GM11168 (cell line): Measurements from ENCODE around the gene DHRS3.

Source experiments
- in situ Hi-C: fragments of 300-500 bp; cut with MboI; formaldehyde crosslinking; loops from one replicate; pipeline ENCODE4 v1.12.0; 2022; ENCODE audit warnings: low sequenced_read_pairs; ENCODE audit not compliant: unreplicated experiment

DHRS3 gene

GRCh38 chr1:12602659-12603024 is 15.4 kb downstream of the DHRS3 start:
- in situ Hi-C loops = loop anchor here (25.0 kb wide), 2 partner anchors 190 to 490 kb away; no protein-coding TSS in a partner anchor

GRCh38 chr1:12601700-12602658 is 16.0 kb downstream of the DHRS3 start:
- in situ Hi-C loops = loop anchor here (25.0 kb wide), 2 partner anchors 190 to 490 kb away; no protein-coding TSS in a partner anchor

GRCh38 chr1:12600880-12601633 is 17.0 kb downstream of the DHRS3 start:
- in situ Hi-C loops = loop anchor here (25.0 kb wide), 2 partner anchors 189 to 489 kb away; no protein-coding TSS in a partner anchor

- in situ Hi-C loops = loop anchor here (25.0 kb wide), 2 partner anchors 188 to 488 kb away; no protein-coding TSS in a partner anchor
Observed at GRCh38 chr1:12600335-12600734, 17.7 kb downstream of the DHRS3 start.

GRCh38 chr1:12599657-12600056 is 18.4 kb downstream of the DHRS3 start:
- in situ Hi-C loops = loop anchor here (25.0 kb wide), 2 partner anchors 187 to 487 kb away; no protein-coding TSS in a partner anchor

GRCh38 chr1:12598974-12599373 is 19.0 kb downstream of the DHRS3 start:
- in situ Hi-C loops = no loop called here

- in situ Hi-C loops = no loop called here
Observed at GRCh38 chr1:12597792-12598191, 20.2 kb downstream of the DHRS3 start.

- in situ Hi-C loops = no loop called here
Observed at GRCh38 chr1:12596007-12596821, 21.8 kb downstream of the DHRS3 start.

GRCh38 chr1:12595757-12596006 is 22.3 kb downstream of the DHRS3 start:
- in situ Hi-C loops = no loop called here

GRCh38 chr1:12594966-12595756 is 22.8 kb downstream of the DHRS3 start:
- in situ Hi-C loops = no loop called here

- in situ Hi-C loops = no loop called here
Observed at GRCh38 chr1:12594490-12594889, 23.5 kb downstream of the DHRS3 start.

GRCh38 chr1:12593621-12594066 is 24.4 kb downstream of the DHRS3 start:
- in situ Hi-C loops = no loop called here

- in situ Hi-C loops = no loop called here
Observed at GRCh38 chr1:12592496-12592895, 25.5 kb downstream of the DHRS3 start.

- in situ Hi-C loops = no loop called here
Observed at GRCh38 chr1:12591267-12591938, 26.6 kb downstream of the DHRS3 start.

GRCh38 chr1:12588695-12589094 is 29.3 kb downstream of the DHRS3 start:
- in situ Hi-C loops = no loop called here

- in situ Hi-C loops = no loop called here
Observed at GRCh38 chr1:12587981-12588640, 29.9 kb downstream of the DHRS3 start.

- in situ Hi-C loops = no loop called here
Observed at GRCh38 chr1:12585951-12586942, 31.8 kb downstream of the DHRS3 start.
